Left cardiac atrium (tissue), 4 donors: ENCODE measurements around the gene FGF2. TPM values are rescaled to one million over a fixed set of nuclear protein-coding genes. Genes with fewer than 3 reads are reported as not detected.
A peak's percentile ranks its signal among the peaks of the same experiment; 100 is the strongest.
"Not testable (repeated sequence)": the region's sequence is repeated elsewhere in the genome, so short reads cannot be mapped to it uniquely, and the experiment has no call there.

Source experiments
- ATAC-seq, 2 donors: fragments of 200-7000 bp; cut with Tn5 transposase; one replicate each; pipeline ENCODE4 v1.9.1; 2020; ENCODE audit warnings: mild to moderate bottlenecking in 2 of 2, moderate library complexity in 2 of 2
- DNase-seq: peaks from one replicate; pipeline ENCODE4 v3.0.0-alpha.2; 2020
- intact Hi-C, 2 donors: fragments of 100-400 bp; cut with DNase I; formaldehyde crosslinking; loops; one replicate each; pipeline versions ENCODE4 v1.14.1 to v1.15.1; 2022 to 2023
- long read RNA-seq: library from polyadenylated mRNA; unstranded; transcript quantifications from one replicate; pipeline ENCODE4 v2.0.0, GENCODE V29; 2021
- total RNA-seq, 2 donors: library from RNA; stranded (reverse); fragmentation: NEBNext Ultra II Directional; extraction: Animal tissue kit (Norgen Biotek cat#: 25700); gene quantifications; one replicate each; pipeline ENCODE4 v1.2.1, GENCODE V29; 2021
- donor health status: DM: no; HTN: yes; CAD: no.
- donor health status: DM: no; HTN: yes; CAD: no; lungs with severe emphysema.
- donor health status: DM: yes; HTN: yes; CAD: no.
- donor health status: Dilated cardiomyopathy.

Gene FGF2
- 10 to 100 TPM in 1 of 2 donors, 1 to 10 TPM in 1; 7.5 to 14.3 TPM for total RNA-seq
- long read RNA-seq, result 0 reads

DNA sequence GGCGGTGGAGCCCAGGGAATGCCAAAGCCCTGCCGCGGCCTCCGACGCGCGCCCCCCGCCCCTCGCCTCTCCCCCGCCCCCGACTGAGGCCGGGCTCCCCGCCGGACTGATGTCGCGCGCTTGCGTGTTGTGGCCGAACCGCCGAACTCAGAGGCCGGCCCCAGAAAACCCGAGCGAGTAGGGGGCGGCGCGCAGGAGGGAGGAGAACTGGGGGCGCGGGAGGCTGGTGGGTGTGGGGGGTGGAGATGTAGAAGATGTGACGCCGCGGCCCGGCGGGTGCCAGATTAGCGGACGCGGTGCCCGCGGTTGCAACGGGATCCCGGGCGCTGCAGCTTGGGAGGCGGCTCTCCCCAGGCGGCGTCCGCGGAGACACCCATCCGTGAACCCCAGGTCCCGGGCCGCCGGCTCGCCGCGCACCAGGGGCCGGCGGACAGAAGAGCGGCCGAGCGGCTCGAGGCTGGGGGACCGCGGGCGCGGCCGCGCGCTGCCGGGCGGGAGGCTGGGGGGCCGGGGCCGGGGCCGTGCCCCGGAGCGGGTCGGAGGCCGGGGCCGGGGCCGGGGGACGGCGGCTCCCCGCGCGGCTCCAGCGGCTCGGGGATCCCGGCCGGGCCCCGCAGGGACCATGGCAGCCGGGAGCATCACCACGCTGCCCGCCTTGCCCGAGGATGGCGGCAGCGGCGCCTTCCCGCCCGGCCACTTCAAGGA is at the start of gene FGF2:
FGF2 (plus strand) TSS at position 279 of the 705 bp plus-strand sequence; CDS start at position 623, 344 bp downstream.
- intact Hi-C loops, result no loop called here
- peak; percentile 75 to 83 for ATAC-seq
- DNase-seq, result peak; percentile 73

DNA sequence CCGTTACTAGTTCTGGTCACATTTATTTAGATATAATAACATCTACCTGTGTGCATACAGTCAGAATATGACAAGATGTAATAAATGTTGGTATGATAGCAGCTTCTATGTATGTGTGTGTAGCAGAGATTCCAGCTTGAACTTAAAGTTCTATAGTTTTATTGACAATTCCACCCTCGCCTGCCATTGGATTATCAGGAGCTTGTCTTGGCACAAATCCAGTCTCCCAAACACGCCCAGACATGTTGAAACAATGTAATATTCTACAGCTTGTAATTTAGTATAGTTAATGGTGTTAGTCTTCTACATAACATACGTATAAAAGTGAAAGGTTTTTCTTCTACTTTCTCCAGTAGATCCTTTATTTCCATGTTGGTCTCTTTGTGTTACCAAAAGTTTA is 49.7 kb upstream of the FGF2 start:
- DNase-seq (no peak), ATAC-seq (no peak)
- intact Hi-C loops, result no loop called here

- intact Hi-C loops, result no loop called here
- ATAC-seq (no peak), DNase-seq (no peak)
Observed at GRCh38 chr4:122777846-122778673, 48.6 kb upstream of the FGF2 start.

GRCh38 chr4:122781486-122781885 is 45.1 kb upstream of the FGF2 start:
- DNase-seq (no peak), ATAC-seq (no peak)
- intact Hi-C loops, result no loop called here

- DNase-seq, result peak; percentile 77
- intact Hi-C loops, result no loop called here
- ATAC-seq, result peak; percentile 98 to 100
Observed at GRCh38 chr4:122783301-122784215, 43.1 kb upstream of the FGF2 start.

GRCh38 chr4:122784261-122784660 is 42.4 kb upstream of the FGF2 start:
- ATAC-seq (no peak), DNase-seq (no peak)
- intact Hi-C loops, result no loop called here

GRCh38 chr4:122785099-122785498 is 41.5 kb upstream of the FGF2 start:
- no peak for ATAC-seq
- no peak for DNase-seq
- intact Hi-C loops, result no loop called here

GRCh38 chr4:122786296-122786695 is 40.3 kb upstream of the FGF2 start:
- intact Hi-C loops, DNase-seq, ATAC-seq: not testable (repeated sequence)

DNA sequence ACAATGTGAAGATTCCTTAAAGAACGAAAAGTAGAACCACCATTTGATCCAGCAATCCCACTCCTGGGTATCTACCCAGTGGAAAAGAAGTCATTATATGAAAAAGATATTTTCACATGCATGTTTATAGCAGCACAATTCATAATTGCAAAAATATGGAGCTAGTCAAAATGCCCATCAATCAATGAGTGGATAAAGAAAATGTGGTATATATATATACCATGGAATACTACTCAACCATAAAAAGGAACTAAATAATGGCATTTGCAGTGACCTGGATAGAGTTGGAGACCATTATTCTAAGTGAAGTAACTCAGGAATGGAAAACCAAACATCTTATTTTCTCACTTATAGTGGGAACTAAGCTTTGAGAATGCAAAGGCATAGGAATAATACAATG is 39.7 kb upstream of the FGF2 start:
- DNase-seq, intact Hi-C loops, ATAC-seq: not testable (repeated sequence)

- no peak for DNase-seq
- intact Hi-C loops, result no loop called here
- ATAC-seq, result no peak
Observed at GRCh38 chr4:122787940-122788339, 38.7 kb upstream of the FGF2 start.

DNA sequence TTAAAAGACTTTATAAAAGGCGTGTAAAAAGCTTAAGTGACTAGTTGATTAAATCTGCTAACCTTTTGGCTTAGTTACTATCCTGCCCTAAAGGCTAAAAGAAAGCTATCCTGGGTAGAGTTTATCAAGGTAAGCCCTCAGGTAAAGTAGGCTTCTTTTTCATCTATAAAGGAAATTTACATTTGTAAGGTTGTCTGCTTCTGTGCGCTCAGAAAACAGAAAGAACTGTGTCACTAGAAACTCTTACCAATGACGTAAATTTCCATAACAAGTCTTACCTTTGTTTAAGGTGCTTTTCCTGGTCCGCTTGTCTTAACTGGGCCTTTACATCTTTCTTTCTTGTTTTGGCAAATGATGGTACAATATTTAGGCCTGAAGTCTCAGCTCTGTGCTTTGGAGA is 37.7 kb upstream of the FGF2 start:
- intact Hi-C loops, result no loop called here
- ATAC-seq, result no peak
- DNase-seq, result no peak

- intact Hi-C loops, result no loop called here
- no peak for DNase-seq
- ATAC-seq, result no peak
Observed at GRCh38 chr4:122793811-122794210, 32.8 kb upstream of the FGF2 start.

GRCh38 chr4:122796801-122797404 is 29.7 kb upstream of the FGF2 start:
- intact Hi-C loops, result no loop called here
- ATAC-seq, result peak in 1 of 2 donors; percentile 38
- no peak for DNase-seq

GRCh38 chr4:122797405-122798094 is 29.1 kb upstream of the FGF2 start:
- no peak for DNase-seq
- intact Hi-C loops, result no loop called here
- ATAC-seq, result peak in 1 of 2 donors; percentile 22

GRCh38 chr4:122798101-122798500 is 28.5 kb upstream of the FGF2 start:
- intact Hi-C loops, result no loop called here
- DNase-seq (peak; percentile 42), ATAC-seq (peak; percentile 89 to 94)

GRCh38 chr4:122798917-122799316 is 27.7 kb upstream of the FGF2 start:
- no peak for DNase-seq
- intact Hi-C loops, result no loop called here
- no peak for ATAC-seq

DNA sequence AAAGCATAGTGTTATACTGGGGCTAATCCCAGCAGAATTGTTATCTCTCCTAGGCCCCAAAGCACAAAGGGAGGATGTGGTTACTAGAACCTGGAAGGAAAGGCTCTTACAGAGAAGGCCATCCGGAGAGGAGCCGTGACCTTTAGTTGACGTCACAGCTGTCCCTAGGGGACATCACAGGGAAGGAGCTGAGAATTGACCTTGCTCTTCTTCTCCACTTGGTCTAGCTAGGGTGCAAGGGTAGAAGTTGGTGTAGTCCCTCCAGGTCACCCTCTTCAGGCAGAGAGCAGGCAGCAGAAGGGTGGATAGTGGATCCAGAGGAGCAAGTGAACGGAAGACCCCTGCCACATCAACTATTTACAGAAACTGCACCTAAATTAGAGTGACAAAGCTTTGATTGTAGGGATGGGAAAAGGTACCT is 22.8 kb upstream of the FGF2 start:
- DNase-seq (peak; percentile 44), ATAC-seq (peak in 1 of 2 donors; percentile 64)
- intact Hi-C loops, result no loop called here

DNA sequence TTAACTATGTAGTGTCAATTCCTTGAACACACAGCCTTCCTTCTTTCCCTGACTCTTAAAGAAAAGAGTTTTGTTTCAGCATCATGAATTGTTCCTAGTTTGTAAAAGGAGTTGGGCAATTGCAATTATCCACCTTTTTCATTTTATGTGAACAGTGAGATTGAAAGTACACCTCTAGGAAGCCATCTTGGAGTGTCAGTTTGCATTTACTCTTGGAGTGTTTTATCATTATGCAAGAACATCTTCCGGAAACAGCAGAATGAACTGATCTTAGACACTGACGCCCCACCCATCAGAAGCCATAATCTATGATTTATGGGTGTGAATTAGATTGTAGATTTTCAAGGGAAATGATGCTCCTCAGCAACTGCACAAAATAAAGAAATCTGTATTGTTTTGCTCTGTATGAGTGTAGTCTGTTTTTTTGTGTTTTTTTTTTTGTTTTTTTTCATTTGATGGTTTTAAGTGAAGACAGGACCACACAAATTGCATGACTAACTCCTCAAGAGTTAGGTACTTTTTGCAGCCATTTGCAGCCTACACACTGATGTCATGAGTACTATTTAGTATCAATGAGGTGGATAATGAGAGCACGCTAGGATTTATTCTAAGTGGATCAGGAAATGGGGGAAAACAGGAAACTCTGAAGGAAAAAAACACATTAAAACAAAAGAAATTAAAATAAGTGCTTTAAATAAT is 19.5 kb upstream of the FGF2 start:
- intact Hi-C loops, result no loop called here
- DNase-seq (no peak), ATAC-seq (no peak)
